Activated CD4-positive, alpha-beta T cell treated with anti-CD3 and anti-CD28 coated beads for 4 hours (primary cell): ENCODE measurements around the gene SRGAP1.

Experiments
- DNase-seq, 2 donors: peaks; one replicate each; pipeline ENCODE4 v3.0.0-alpha.2; 2020

The SRGAP1 gene

DNA sequence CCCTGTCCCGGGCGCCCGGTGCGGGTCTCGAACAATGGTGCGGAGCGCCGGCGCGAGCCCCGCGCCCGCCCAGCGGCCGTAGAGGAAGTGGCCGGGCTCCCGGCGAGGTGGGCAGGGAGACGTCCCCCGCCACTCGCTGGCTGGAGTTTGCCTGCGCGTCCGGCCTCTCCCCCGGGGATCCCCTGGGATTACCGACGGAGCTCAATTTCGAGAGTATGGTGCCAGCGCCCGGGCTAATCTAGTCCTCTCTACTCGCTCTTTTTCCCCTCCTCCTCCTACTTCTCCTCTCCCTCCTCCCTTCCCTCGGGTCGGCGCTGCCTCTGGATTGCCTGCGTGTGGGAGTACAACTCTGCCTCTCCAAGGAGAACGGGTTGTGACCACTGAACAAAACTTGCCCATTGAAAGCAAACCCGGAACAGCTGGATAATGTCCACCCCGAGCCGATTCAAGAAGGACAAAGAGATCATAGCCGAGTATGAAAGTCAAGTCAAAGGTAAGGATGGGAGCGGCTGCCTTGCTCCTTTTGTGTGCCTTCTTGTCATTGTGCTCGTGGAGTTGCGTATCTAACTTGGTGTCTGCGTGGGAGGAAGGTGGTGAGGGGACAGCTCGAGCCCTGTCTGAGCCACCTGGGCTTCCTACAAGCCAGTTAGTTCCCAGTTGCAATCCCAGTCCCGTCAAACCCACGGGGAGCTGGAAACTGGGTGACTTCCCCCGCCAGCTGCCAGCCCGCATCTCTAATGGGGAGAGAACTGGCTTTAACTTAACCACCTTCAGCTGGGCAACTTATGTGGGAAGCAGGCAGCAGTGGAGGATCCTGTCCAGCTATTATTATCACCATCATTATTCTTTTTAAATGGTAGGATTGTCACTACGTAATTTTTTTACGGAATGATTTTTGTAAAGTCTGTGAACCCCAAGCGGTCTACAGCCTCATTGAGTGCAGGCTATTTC, at the start of gene SRGAP1:
Gene SRGAP1, plus strand, starts transcription at position 310 of the 951 bp plus-strand sequence. Its CDS starts 117 bp downstream, at position 427.
- DNase-seq, result no peak

DNA sequence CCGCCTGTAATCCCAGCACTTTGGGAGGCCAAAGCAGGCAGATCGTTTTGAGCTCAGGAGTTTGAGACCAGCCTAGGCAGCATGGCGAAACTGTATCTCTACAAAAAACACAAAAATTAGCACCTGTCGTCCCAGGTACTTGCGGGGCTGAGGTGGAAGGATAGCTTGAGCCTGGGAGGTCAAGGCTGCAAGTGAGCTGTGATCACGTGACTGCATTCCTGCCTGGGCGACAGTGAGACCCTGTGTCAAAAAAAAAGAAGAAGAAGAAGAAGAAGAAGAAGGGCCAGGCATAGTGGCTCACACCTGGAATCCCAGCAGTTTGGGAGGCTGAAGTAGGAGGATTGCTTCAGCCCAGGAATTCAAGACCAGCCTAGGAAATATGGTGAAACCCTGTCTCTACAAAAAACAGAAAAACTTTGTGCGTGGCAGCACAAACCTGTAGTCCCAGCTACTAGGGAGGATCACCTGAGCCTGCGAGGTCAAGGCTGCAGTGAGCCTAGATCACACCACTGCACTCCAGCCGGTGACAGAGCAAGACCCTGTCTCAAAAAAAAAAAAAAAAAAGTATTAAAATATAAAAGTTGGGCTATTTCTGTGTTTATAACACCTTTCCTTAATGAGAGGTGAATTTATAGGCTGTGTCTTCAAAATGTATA, 49.3 kb upstream of the SRGAP1 start:
- no peak for DNase-seq

DNA sequence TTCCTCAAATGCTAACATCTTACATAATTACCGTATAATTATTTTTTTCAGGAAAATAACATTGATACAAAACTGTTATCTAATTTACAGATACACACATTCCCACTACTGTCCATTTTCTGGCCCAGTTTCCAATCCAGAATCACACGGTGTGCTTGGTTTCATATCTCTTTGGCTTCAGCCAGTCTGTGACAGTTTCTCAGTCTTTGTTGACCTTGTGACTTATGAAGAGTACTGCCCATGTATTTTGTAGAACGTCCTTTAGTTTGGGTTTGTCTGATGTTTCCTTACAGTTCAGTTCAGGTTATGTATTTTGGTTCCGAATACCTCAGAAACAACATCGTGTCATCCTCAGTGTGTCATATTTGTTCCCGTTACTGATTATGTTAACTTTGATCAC, 48.6 kb upstream of the SRGAP1 start:
- DNase-seq, result no peak

DNA sequence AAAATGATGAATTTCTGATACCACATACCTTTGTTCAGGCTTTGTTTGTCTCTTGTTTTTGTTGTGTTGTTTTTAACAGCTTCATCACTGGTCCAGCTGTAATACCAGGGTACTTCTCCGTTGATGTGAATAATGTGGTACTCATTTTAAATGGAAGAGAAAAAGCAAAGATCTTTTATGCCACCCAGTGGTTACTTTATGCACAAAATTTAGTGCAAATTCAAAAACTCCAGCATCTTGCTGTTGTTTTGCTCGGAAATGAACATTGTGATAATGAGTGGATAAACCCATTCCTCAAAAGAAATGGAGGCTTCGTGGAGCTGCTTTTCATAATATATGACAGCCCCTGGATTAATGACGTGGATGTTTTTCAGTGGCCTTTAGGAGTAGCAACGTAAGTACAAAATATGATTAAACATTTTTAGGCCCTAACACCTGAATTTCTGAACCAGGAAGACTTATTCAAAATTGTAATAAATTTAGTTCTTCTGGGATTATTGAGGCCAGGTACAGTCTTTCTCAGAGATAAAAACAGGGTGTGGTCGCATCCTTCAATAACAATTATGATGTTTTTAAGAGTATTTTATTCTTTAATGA, 42.4 kb upstream of the SRGAP1 start:
- no peak for DNase-seq

DNA sequence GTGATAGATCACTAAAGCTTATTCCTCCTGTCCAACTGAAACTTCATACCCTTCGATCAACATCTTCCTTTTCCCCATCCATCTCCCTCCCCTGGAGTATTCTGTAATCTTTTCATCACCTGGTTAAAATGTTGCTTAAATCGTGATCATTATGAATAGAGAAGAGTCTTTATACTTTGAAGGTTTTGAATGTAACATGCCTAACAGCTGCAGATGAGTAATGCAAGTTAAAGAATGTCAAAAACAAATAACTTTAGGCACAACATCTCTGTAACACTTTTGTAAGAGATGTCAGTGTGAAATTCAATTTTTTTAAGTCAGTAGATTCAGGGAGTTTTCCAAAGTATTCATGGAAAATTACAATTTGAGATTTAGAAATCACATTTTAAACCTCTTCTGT, 39.8 kb upstream of the SRGAP1 start:
- DNase-seq, result no peak

DNA sequence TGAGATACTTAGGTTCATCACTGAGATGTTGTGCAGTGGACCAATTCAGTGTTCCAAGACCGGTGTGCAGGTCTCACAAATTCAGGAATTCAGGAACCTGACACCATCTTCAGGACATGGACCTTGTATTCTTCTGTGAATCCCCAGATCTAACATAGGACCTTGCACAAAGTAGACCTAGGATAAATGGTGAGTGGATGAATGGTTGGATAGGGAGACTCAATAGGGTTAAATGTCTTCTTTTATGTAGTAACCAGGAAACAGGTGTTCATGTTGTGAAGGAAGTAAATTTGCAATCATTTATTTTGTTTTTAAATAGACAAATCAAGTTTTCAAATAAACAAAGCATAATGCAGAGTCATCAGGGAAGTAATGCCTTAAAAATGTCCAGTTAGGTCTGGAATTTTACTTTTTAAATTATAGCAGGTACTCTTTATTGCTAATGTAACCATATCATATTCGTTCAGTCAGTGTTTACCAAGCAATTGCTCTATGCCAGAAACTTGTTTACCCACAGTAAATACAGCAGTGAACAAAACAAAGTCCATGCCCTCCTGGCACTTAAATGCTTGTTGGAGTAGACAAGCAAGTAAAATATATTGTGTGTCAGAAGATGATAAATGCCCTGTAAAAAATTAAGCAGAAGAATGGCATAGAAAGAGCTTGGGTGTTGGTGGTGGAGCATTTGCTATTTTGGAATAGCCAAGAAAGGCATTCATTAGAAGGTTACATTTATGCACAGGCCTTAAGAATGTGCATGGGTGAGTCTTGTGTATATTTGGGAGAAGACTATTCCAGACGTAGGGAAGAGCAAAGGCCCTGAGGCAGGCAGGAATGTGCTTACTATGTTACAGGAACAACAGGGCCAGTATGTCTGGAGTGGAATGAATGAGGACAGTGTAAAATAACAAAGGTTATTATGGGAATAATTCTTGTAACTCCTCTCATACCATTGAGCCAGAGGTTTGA, 38.5 kb upstream of the SRGAP1 start:
- DNase-seq, result no peak

DNA sequence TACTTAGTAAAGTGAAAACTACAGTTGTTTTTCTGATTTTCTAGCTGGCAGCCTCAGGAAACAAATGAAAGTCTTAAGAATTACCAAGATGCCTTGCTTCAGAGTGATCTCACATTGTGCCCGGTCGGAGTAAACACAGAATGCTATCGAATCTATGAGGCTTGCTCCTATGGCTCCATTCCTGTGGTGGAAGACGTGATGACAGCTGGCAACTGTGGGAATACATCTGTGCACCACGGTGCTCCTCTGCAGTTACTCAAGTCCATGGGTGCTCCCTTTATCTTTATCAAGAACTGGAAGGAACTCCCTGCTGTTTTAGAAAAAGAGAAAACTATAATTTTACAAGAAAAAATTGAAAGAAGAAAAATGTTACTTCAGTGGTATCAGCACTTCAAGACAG, 35.9 kb upstream of the SRGAP1 start:
- no peak for DNase-seq

DNA sequence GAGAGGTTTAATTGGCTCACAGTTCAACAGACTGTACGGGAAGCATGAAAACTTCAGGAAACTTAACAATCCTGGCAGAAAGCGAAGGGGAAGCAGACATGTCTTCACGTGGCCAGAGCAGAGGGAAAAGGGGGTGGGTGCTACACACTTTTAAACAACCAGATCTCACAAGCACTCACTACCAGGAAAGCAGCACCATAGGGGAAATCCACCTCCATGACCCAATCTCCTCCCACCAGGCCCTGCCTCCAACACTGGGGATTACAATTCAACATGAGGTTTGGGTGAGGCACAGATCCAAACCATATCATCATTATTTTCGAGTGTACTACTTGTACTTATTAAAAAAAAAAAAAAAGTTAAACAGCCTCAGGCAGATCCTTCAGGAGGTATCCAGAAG, 34.9 kb upstream of the SRGAP1 start:
- no peak for DNase-seq

DNA sequence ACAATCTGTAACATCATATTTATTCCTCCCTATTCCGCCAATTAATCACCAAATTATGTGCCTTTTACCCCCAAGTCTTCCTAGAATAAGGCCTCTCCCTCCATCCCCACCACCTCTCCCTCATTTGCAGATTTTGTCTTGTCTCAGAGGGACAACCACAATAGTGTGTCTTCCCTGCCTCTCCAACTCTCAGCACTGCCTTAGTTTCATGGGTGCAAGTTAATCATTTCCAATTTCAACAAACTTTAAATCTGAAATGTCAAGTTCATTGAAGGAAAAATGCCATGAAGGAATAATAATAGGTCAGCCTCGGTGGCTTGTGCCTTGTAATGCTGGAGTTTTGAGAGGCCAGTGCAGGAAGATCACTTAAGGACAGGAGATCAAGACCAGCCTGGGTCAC, 33.2 kb upstream of the SRGAP1 start:
- DNase-seq, result no peak

DNA sequence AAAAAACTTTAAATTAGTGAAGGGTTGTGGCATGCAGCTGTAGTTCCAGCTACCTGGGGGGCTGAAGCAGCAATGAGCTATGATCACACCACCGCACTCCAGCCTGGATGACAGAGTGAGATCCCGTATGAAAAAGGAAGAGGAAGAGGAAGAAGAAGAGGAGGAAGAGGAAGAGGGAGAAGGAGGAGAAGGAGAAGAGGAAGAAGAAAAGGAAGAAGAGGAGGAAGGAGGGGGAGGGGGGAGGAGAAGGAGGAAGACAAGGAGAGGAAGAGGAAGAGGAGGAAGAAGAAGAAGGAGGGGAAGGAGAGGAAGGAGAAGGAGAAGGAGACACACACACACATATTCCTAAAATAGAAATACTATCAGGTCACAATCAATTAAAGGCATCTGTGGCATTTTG, 32.7 kb upstream of the SRGAP1 start:
- DNase-seq, result no peak

DNA sequence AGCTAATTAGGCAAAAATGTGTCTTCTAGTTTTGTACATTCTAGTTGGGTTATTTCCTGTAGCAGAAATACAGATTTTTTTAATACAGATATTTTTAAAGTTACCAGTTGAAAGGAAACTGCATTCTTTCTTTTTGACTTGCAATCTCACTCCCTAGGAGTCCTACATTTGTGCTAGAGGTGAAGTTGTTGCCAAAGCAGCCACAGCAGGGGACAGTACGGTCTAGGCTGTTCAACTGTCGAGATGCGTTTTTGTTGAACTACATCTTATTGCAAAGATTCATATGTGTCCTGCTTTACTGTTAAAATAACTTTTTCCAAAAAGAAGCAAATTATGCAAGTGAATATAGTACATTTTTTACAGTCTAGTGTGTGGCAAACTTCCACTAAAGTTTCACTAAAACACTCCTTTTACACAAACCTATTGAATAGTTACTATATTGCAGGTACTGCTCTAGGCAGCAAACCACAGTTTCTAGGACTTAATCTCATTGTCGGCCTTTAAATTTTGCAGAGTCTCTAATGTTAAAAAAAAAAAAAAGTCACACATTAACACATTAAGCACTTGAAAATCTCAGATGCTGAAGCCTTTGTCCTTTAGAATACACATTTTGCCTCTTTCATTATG, 30.2 kb upstream of the SRGAP1 start:
- no peak for DNase-seq

DNA sequence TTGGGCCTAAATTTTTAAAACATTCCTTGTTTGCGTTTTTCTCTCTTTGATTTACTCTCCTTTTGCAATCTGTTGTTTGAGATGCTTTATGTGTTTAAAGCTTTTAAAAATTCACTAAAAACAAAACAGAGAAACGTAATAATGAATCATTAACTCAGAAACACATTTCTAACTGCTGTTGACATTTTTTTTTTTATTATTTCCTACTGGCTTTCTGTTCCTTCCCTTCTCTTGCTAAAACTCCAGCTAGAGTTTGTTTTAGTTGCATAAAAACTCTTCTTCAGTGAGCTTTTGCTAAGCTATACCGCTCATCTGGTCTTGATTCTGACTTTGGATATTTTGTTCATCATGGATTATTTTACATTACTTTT, 29.0 kb upstream of the SRGAP1 start:
- no peak for DNase-seq

DNA sequence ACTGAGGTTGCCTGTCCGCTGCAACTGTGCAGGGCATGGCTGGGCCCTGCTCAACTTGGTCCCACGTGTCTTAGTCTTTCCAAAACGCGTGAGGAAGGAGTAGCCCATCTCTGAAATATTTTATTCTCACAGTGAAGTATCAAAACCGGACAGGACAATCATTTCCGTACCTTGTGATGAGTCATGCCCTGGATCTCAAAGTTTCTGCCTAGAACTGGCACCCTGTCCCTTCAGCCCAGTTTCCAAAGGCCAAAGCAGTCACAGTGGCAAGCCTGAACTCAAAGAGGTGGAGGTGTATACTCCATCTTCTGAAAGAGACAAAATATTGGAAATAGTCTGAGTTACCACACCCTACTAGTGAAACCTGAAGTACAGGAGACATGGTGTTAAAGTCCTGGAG, 28.5 kb upstream of the SRGAP1 start:
- DNase-seq, result no peak

DNA sequence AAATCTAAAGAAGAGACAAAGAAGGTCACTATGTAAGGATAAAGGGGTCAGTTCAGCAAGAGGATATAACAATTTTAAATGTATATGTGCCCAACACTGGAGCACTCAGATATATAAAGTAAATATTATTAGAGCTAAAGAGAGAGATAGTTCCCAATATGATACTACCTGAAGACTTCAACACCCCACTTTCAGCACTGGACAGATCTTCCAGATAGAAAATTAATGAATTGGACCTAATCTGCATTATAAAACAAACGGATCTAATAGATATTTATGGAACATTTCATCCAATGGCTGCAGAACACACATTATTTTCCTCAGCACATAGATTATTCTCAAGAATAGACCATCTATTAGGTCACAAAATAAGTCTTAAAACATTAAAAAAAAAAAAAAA, 24.1 kb upstream of the SRGAP1 start:
- DNase-seq, result no peak

DNA sequence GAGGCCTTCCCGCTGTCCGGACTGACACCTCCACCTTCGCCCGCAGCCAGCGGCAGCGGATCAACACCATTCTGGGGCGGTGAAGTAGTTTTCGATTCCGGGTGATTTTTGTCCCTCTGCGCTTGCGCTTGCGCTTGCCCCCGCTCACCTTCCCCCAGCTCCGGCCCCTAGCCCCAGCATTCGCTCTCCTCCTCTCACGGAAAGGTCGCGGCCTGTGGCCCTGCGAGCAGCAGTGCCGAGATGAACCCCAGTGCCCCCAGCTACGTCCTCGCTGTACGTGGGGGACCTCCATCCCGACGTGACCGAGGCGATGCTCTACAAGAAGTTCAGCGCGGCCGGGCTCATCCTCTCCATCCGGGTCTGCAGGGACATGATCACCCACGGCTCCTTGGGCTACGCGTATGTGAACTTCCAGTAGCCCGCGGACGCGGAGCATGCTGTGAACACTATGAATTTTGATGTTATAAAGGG, 22.7 kb upstream of the SRGAP1 start:
- no peak for DNase-seq

DNA sequence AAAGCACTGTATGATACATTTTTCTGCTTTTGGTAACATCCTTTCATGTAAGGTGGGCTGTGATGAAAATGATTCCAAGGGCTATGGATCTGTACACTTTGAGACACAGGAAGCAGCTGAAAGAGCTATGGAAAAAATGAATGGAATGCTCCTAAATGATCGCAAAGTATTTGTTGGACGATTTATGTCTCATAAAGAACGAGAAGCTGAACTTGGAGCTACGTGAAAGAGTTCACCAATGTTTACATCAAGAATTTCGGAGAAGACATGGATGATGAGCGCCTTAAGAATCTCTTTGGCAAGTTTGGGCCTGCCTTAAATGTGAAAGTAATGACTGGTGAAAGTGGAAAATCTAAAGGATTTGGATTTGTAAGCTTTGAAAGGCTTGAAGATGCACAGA, 22.1 kb upstream of the SRGAP1 start:
- no peak for DNase-seq

DNA sequence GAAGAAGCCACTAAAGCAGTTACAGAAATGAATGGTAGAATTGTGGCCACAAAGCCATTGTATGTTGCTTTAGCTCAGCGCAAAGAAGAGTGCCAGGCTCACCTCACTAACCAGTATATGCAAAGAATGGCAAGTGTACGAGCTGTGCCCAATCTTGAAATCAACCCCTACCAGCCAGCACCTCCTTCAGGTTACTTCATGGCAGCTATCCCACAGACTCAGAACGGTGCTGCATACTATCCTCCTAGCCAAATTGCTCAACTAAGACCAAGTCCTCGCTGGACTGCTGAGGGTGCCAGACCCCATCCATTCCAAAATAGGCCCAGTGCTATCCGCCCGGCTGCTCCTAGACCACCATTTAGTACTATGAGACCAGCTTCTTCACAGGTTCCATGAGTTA, 21.5 kb upstream of the SRGAP1 start:
- no peak for DNase-seq

DNA sequence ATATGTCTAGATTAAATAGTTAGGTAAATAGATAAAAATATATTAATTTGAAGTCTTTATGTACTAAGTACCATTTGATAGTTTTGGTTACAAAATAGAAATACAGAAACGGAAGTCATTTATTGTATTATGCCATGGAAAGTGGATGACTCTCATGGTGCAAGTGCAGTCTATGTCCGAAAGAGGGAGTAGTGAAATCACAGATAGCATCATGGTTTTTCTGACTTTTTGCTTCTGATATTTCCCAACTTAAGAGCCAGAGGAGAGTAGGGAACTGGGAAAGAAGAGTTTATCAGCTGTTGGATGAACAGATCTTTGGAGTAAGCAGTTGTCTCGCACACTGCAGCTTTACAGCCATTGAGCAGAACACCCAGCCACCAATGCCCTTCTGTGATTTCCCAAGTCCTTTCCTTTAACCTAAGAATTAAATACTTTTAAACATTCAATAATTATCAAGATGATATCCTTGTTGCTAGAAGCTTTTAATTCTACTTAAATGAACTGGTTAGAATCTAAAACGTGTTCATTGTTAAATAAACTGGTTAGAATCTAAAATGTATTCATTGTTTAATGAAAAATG, 18.4 kb upstream of the SRGAP1 start:
- no peak for DNase-seq

DNA sequence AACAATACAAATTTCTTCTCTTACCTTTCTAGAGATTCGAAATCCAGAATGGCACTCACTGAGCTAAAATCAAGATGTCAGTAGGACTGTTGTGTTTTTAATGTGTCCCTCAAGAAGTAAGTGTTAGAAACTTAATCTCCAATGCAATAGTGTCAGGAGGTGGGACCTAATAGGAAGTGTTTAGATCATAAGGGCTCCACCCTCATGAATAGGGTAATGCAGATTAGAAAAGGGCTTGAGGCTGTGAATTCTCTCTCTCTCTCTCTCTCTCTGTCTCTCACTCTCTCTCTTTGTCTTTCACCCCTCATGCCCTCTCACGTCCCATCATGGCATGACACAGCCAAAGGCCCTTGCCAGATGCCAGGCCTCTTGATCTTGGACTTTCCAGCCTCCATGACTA, 15.6 kb upstream of the SRGAP1 start:
- DNase-seq, result no peak

DNA sequence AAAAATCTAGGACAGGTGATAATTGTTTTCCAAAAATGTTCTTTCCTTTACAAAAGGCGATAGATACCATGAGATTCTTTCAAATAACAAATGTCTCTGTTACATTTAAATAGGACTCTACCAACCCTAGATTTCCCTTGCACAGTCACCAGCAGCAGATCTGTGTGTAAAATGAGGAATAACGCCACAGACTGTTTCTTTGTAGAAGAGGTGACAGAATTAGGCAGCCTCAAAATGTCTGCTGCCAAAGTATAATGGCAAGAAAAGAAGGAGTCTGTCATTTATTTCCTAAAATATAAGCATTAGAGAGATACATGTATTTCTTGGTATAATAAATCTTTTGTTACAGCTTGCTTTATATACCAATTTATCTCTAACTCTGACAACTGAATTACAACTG, 8.5 kb upstream of the SRGAP1 start:
- DNase-seq, result no peak

DNA sequence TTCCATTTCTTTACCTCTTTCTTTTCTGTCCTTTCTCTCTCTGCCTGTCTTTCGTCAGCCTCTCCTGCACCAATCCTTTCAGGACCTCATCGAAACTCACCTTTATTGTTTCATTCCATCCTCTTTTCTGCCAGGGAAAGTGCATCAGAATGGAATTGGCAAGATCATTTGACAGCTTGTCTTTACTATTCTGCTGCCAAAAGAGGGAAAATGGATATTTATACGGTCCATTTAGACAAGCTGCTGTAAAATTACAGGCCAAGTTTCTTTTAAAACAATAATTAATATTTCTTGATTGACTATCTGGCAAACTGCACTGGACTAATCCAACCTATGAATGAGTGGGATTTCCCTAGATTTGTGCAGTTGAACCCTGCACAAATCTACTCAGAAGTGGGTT, 7.6 kb upstream of the SRGAP1 start:
- DNase-seq, result no peak

DNA sequence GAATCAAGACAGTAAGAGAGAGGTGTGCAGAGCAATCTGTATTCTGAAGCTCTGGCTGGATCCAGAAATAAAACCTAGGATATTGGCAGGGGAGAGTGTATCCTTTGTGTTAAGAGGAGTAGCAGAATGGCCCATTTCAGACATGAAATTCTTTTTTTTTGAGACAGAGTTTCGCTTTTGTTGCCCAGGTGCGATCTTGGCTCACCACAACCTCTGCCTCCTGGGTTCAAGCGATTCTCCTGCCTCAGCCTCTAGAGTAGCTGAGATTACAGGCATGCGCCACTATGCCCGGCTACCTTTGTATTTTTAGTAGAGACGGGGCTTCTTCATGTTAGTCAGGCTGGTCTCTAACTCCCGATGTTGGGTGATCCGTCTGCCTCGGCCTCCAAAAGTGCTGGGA, 6.1 kb upstream of the SRGAP1 start:
- no peak for DNase-seq
